Hepatic stellate cell (primary cell): ENCODE measurements around the gene GUCY1A1.

Experiments
- DNase-seq: peaks from one replicate; pipeline ENCODE4 v3.0.0; 2011; ENCODE audit warnings: low spot score

Gene GUCY1A1

GRCh38 chr4:155738548-155738947 lies 71.9 kb downstream of the GUCY1A1 start:
- no peak for DNase-seq

- DNase-seq = no peak
Measured at GRCh38 chr4:155741546-155741945, 74.9 kb downstream of the GUCY1A1 start.

- no peak for DNase-seq
Measured at GRCh38 chr4:155742310-155743015, 75.8 kb downstream of the GUCY1A1 start.

- no peak for DNase-seq
Measured at GRCh38 chr4:155745984-155746383, 79.3 kb downstream of the GUCY1A1 start.

GRCh38 chr4:155748039-155748438 lies 81.4 kb downstream of the GUCY1A1 start:
- DNase-seq = no peak

GRCh38 chr4:155749041-155749440 lies 82.4 kb downstream of the GUCY1A1 start:
- no peak for DNase-seq

- no peak for DNase-seq
Measured at GRCh38 chr4:155751569-155751968, 84.9 kb downstream of the GUCY1A1 start.

- no peak for DNase-seq
Measured at GRCh38 chr4:155757745-155758265, 91.2 kb downstream of the GUCY1A1 start.

GRCh38 chr4:155758481-155759371 lies 92.1 kb downstream of the GUCY1A1 start, which contains the start of gene GUCY1B1:
Gene GUCY1B1 (plus strand): TSS chr4:155759021. CDS start chr4:155759141, 120 bp downstream.
- DNase-seq = peak; percentile 98

- DNase-seq = peak; percentile 37
Measured at GRCh38 chr4:155759372-155760252, 93.0 kb downstream of the GUCY1A1 start.

- DNase-seq = no peak
Measured at GRCh38 chr4:155761047-155761446, 94.4 kb downstream of the GUCY1A1 start.

GRCh38 chr4:155761916-155762315 lies 95.3 kb downstream of the GUCY1A1 start:
- DNase-seq = no peak

GRCh38 chr4:155762334-155762733 lies 95.7 kb downstream of the GUCY1A1 start:
- no peak for DNase-seq

- DNase-seq = no peak
Measured at GRCh38 chr4:155763551-155763950, 96.9 kb downstream of the GUCY1A1 start.

- no peak for DNase-seq
Measured at GRCh38 chr4:155765149-155765548, 98.5 kb downstream of the GUCY1A1 start.

GRCh38 chr4:155766622-155767021 lies 100.0 kb downstream of the GUCY1A1 start:
- no peak for DNase-seq

- no peak for DNase-seq
Measured at GRCh38 chr4:155768370-155768769, 101.7 kb downstream of the GUCY1A1 start.

GRCh38 chr4:155769090-155769489 lies 102.4 kb downstream of the GUCY1A1 start:
- DNase-seq = no peak

- DNase-seq = no peak
Measured at GRCh38 chr4:155772459-155773195, 106.0 kb downstream of the GUCY1A1 start.

GRCh38 chr4:155773196-155773800 lies 106.7 kb downstream of the GUCY1A1 start:
- DNase-seq = no peak

GRCh38 chr4:155774033-155774432 lies 107.4 kb downstream of the GUCY1A1 start:
- no peak for DNase-seq
